ENCODE measurements around the gene EVI2A. TPM values are rescaled to one million over a fixed set of nuclear protein-coding genes. Genes with fewer than 3 reads are reported as not detected.

Gene EVI2A
- polyA plus RNA-seq, 1 donor (not counting 4 experiments of a cell fraction or from before 2014, with no cell fraction given) = 0.12 TPM

DNA sequence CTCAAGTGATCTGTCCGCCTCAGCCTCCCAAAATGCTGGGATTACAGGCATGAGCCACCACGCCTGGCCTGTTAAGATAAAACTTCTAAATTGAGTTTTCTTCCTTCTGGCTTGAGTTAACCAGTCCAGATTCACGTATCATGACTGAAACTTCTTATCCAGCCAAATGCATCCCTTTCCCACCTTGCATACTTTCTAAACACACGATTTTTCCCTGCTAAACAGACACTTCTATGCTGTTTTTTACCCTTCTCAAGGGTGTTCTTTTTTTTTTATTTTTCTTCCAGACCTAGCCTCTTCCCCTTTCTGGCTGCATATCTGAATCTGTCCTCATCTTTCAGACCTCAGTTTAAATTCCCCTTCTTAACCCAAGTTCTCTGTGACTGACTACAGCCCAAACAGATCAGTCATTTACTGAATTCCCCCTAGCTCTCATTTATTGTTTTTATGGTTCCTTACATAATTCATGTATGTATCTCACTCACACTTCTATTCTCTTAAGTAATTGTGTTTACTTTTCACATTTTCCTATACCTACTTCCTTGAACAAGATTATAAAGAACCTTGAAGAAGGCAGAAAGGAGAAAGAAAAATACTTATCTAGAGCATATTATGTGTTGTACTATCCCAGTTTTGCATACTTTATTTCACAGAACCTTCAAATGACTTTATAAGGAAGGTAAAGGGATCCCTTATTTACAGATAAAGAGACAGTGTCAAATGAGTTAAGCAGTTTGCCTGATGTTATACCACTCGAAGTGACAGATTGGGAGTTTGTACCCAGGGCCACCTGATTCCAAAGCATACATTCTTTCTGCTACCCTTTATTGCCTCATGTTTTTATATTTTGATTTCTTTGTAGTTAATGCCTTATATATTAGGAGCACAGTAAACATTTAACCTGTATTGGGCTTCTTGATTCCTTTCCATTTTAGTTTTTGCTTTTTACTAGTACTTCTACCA, 12.8 kb downstream of the EVI2A start:
- DNase-seq (ENCODE audit: low read depth, low spot score) = no peak
- H3K4me1 ChIP-seq (ENCODE audit: control insufficient read depth, extremely low read depth, insufficient read depth, low read length) = peaks cover 6% of the 10 kb centered on the region

DNA sequence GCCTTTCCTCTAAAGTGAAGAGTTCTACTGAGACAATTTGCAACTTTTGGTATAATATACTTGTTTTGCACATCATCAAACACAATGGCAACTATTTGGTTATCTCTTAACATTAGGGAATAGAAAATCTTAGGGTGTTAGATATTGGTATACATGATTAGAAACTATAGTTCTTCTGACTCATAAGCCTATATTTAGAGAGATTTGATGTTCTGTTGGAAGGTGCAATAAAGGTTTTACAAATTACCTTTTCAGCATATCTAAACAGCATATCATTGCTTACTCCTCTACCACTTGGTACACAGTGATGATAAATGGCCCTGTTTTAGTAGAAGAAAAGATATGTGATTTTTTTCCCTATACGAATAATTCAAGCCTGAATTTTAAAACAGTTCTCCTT, 13.8 kb downstream of the EVI2A start:
- Histone ChIP-seq H3K9ac (ENCODE audit: control insufficient read depth, extremely low read depth, insufficient read depth, low read length) (no peak overlapping the region), H3K36me3 (ENCODE audit: control insufficient read depth in 2 of 2, extremely low read depth in 1 of 2, insufficient read depth in 2 of 2, low read length in 2 of 2) (no peaks in the 10 kb centered on the region), H3K4me3 (ENCODE audit: control insufficient read depth in 2 of 3, extremely low read depth in 1 of 3, insufficient read depth in 2 of 3, low read depth in 1 of 3, low read length in 3 of 3) (no peak overlapping the region), H3K27me3 (ENCODE audit: control insufficient read depth, extremely low read depth, insufficient read depth, low read length) (no peaks in the 10 kb centered on the region), H3K9me3 (ENCODE audit: control insufficient read depth, low read depth, low read length) (no peaks in the 10 kb centered on the region), H3K9me1 (ENCODE audit: control insufficient read depth, extremely low read depth, insufficient read depth, low read length) (no peaks in the 10 kb centered on the region), H2AFZ (ENCODE audit: control insufficient read depth, low read length) (no peak overlapping the region), H4K20me1 (ENCODE audit: control insufficient read depth, extremely low read depth, insufficient read depth, low read length) (no peaks in the 10 kb centered on the region), H3K4me2 (ENCODE audit: control insufficient read depth, extremely low read depth, insufficient read depth, low read depth, low read length) (no peak overlapping the region), H3K4me1 (ENCODE audit: control insufficient read depth, extremely low read depth, insufficient read depth, low read length) (no peaks in the 10 kb centered on the region), H3K27ac (ENCODE audit: control insufficient read depth, insufficient read depth, low read length) (no peak overlapping the region), H3K79me2 (ENCODE audit: control insufficient read depth, insufficient read depth, low read length) (no peaks in the 10 kb centered on the region)
- TF ChIP-seq EZH2 (IDR thresholded peaks at IDR 0.05; ENCODE audit: low read length) = no peak
- TF ChIP-seq, protein P1, sequence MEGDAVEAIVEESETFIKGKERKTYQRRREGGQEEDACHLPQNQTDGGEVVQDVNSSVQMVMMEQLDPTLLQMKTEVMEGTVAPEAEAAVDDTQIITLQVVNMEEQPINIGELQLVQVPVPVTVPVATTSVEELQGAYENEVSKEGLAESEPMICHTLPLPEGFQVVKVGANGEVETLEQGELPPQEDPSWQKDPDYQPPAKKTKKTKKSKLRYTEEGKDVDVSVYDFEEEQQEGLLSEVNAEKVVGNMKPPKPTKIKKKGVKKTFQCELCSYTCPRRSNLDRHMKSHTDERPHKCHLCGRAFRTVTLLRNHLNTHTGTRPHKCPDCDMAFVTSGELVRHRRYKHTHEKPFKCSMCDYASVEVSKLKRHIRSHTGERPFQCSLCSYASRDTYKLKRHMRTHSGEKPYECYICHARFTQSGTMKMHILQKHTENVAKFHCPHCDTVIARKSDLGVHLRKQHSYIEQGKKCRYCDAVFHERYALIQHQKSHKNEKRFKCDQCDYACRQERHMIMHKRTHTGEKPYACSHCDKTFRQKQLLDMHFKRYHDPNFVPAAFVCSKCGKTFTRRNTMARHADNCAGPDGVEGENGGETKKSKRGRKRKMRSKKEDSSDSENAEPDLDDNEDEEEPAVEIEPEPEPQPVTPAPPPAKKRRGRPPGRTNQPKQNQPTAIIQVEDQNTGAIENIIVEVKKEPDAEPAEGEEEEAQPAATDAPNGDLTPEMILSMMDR (optimal IDR thresholded peaks at IDR 0.05 in 1 of 3, IDR thresholded peaks at IDR 0.05 in 1 of 3, conservative IDR thresholded peaks at IDR 0.05 in 1 of 3; ENCODE audit: extremely low read depth in 1 of 3, insufficient read depth in 2 of 3, low read length in 3 of 3) = no peak
- peak; percentile 61 for FAIRE-seq
- dilution Hi-C loops (cut with MboI; ENCODE audit: extremely low pct_ligation_motif_present, low sequenced_read_pairs) = no loop called here
- DNase-seq (ENCODE audit: low read depth, low spot score) = no peak

More for the DNA sequence above, 12.8 kb downstream of the EVI2A start:
- H3K27ac ChIP-seq (ENCODE audit: control insufficient read depth, insufficient read depth, low read length) = no peak overlapping the region
- no peaks in the 10 kb centered on the region for H3K79me2 ChIP-seq (ENCODE audit: control insufficient read depth, insufficient read depth, low read length)
- no peaks in the 10 kb centered on the region for H3K9me3 ChIP-seq (ENCODE audit: control insufficient read depth, low read depth, low read length)
- no peak for FAIRE-seq
- TF ChIP-seq, protein P1 (optimal IDR thresholded peaks at IDR 0.05 in 1 of 3, IDR thresholded peaks at IDR 0.05 in 1 of 3, conservative IDR thresholded peaks at IDR 0.05 in 1 of 3; ENCODE audit: extremely low read depth in 1 of 3, insufficient read depth in 2 of 3, low read length in 3 of 3) = no peak
- TF ChIP-seq EZH2 (IDR thresholded peaks at IDR 0.05; ENCODE audit: low read length) = no peak
- H2AFZ ChIP-seq (ENCODE audit: control insufficient read depth, low read length) = no peak overlapping the region
- H3K9ac ChIP-seq (ENCODE audit: control insufficient read depth, extremely low read depth, insufficient read depth, low read length) = no peak overlapping the region
- dilution Hi-C loops (cut with MboI; ENCODE audit: extremely low pct_ligation_motif_present, low sequenced_read_pairs) = no loop called here
- H3K4me3 ChIP-seq (ENCODE audit: control insufficient read depth in 2 of 3, extremely low read depth in 1 of 3, insufficient read depth in 2 of 3, low read depth in 1 of 3, low read length in 3 of 3) = no peak overlapping the region
- H3K27me3 ChIP-seq (ENCODE audit: control insufficient read depth, extremely low read depth, insufficient read depth, low read length) = no peaks in the 10 kb centered on the region
- no peaks in the 10 kb centered on the region for H3K36me3 ChIP-seq (ENCODE audit: control insufficient read depth in 2 of 2, extremely low read depth in 1 of 2, insufficient read depth in 2 of 2, low read length in 2 of 2)
- H4K20me1 ChIP-seq (ENCODE audit: control insufficient read depth, extremely low read depth, insufficient read depth, low read length) = no peaks in the 10 kb centered on the region
- no peak overlapping the region for H3K4me2 ChIP-seq (ENCODE audit: control insufficient read depth, extremely low read depth, insufficient read depth, low read depth, low read length)
- H3K9me1 ChIP-seq (ENCODE audit: control insufficient read depth, extremely low read depth, insufficient read depth, low read length) = no peaks in the 10 kb centered on the region

Data from keratinocyte (primary cell).